WTC11 (cell line): ENCODE measurements around the gene NHSL2.

Source experiments
- ATF2 ChIP-seq: sonication (generic); formaldehyde crosslinking; IDR thresholded peaks from 2 replicates; pipeline ENCODE4 v1.8.1; 2022; ENCODE audit warnings: low read depth, missing genetic modification reagents, borderline replicate concordance
- ATF3 ChIP-seq: sonication (generic); formaldehyde crosslinking; conservative IDR thresholded peaks from 2 replicates; pipeline ENCODE4 v1.8.1; 2022; ENCODE audit warnings: mild to moderate bottlenecking, missing genetic modification reagents
- CREM ChIP-seq: sonication (generic); formaldehyde crosslinking; IDR thresholded peaks from 2 replicates; pipeline ENCODE4 v1.8.1; 2022; ENCODE audit warnings: mild to moderate bottlenecking, missing genetic modification reagents, moderate library complexity
- CTCF ChIP-seq: fragments of 200-600 bp; IDR thresholded peaks from 2 replicates; pipeline ENCODE4 v1.8.0; 2022; ENCODE audit warnings: antibody characterized with exemption
- ESRRA ChIP-seq: sonication (generic); formaldehyde crosslinking; IDR thresholded peaks from 2 replicates; pipeline ENCODE4 v1.8.1; 2022; ENCODE audit warnings: mild to moderate bottlenecking, missing genetic modification reagents, borderline replicate concordance
- FOXJ3 ChIP-seq: sonication (generic); formaldehyde crosslinking; IDR thresholded peaks from 2 replicates; pipeline ENCODE4 v1.9.0; 2021; ENCODE audit warnings: missing genetic modification reagents, mild to moderate bottlenecking, borderline replicate concordance
- FOXK1 ChIP-seq: sonication (generic); formaldehyde crosslinking; IDR thresholded peaks from 2 replicates; pipeline ENCODE4 v1.8.0; 2022; ENCODE audit warnings: mild to moderate bottlenecking, moderate library complexity, missing genetic modification reagents
- FOXP1 ChIP-seq: sonication (generic); formaldehyde crosslinking; IDR thresholded peaks from 2 replicates; pipeline ENCODE4 v1.8.0; 2022; ENCODE audit warnings: missing genetic modification reagents, mild to moderate bottlenecking, moderate library complexity, borderline replicate concordance
- GABPB1 ChIP-seq: sonication (generic); formaldehyde crosslinking; IDR thresholded peaks from 2 replicates; pipeline ENCODE4 v1.8.1; 2023; ENCODE audit warnings: mild to moderate bottlenecking, missing genetic modification reagents
- MAX ChIP-seq: sonication (generic); formaldehyde crosslinking; IDR thresholded peaks from 2 replicates; pipeline ENCODE4 v1.8.0; 2022; ENCODE audit warnings: mild to moderate bottlenecking, missing genetic modification reagents
- NR3C1 ChIP-seq: sonication (generic); formaldehyde crosslinking; conservative IDR thresholded peaks from 2 replicates; pipeline ENCODE4 v1.8.1; 2023; ENCODE audit warnings: low read depth, mild to moderate bottlenecking, missing genetic modification reagents
- SMAD3 ChIP-seq: sonication (generic); formaldehyde crosslinking; IDR thresholded peaks from 2 replicates; pipeline ENCODE4 v1.8.0; 2022; ENCODE audit warnings: missing genetic modification reagents, mild to moderate bottlenecking, borderline replicate concordance
- ZBTB43 ChIP-seq: sonication (generic); formaldehyde crosslinking; IDR thresholded peaks from 2 replicates; pipeline ENCODE4 v1.8.1; 2023; ENCODE audit warnings: mild to moderate bottlenecking, missing genetic modification reagents

- TF ChIP-seq MAX (CRISPR knock-in tag), result no peak
- TF ChIP-seq CTCF, result no peak
- TF ChIP-seq FOXK1 (CRISPR knock-in tag), result no peak
- TF ChIP-seq ATF2 (CRISPR knock-in tag), result no peak
- TF ChIP-seq FOXP1, result no peak
- TF ChIP-seq FOXJ3 (CRISPR knock-in tag), result no peak
- no peak for TF ChIP-seq ESRRA (CRISPR knock-in tag)
- no peak for TF ChIP-seq ZBTB43 (CRISPR knock-in tag)
- TF ChIP-seq NR3C1 (CRISPR knock-in tag), result no peak
- TF ChIP-seq SMAD3, result no peak
- no peak for TF ChIP-seq GABPB1
- no peak for TF ChIP-seq CREM (CRISPR knock-in tag)
- TF ChIP-seq ATF3 (CRISPR knock-in tag), result no peak
Observed at GRCh38 chrX:72176981-72177380, 266.3 kb downstream of the NHSL2 start.
